Glomerular visceral epithelial cell (primary cell): ENCODE data around the gene TNFRSF1B.

Source experiments
- DNase-seq: peaks from one replicate; pipeline ENCODE4 v3.0.0-alpha.2; 2016; ENCODE audit errors: extremely low spot score

TNFRSF1B gene

GRCh38 chr1:12166834-12167492, at the start of gene TNFRSF1B:
TSS of gene TNFRSF1B (plus strand) at chr1:12166991. CDS start at chr1:12167092, 101 bp downstream.
- DNase-seq: peak; percentile 15

- DNase-seq: no peak
Observed at GRCh38 chr1:12121212-12122003, 45.4 kb upstream of the TNFRSF1B start.

GRCh38 chr1:12123172-12123571, 43.6 kb upstream of the TNFRSF1B start:
- DNase-seq: no peak

GRCh38 chr1:12124693-12125421, 41.9 kb upstream of the TNFRSF1B start:
- peak; percentile 65 for DNase-seq

- DNase-seq: no peak
Observed at GRCh38 chr1:12125422-12126355, 41.1 kb upstream of the TNFRSF1B start.

GRCh38 chr1:12126781-12127180, 40.0 kb upstream of the TNFRSF1B start:
- DNase-seq: no peak

- DNase-seq: no peak
Observed at GRCh38 chr1:12127206-12127810, 39.5 kb upstream of the TNFRSF1B start.

GRCh38 chr1:12128120-12128519, 38.7 kb upstream of the TNFRSF1B start:
- DNase-seq: no peak

- DNase-seq: no peak
Observed at GRCh38 chr1:12129624-12130023, 37.2 kb upstream of the TNFRSF1B start.

GRCh38 chr1:12130466-12131130, 36.2 kb upstream of the TNFRSF1B start:
- no peak for DNase-seq

GRCh38 chr1:12132078-12132477, 34.7 kb upstream of the TNFRSF1B start:
- DNase-seq: no peak

- DNase-seq: no peak
Observed at GRCh38 chr1:12134716-12135115, 32.1 kb upstream of the TNFRSF1B start.

- no peak for DNase-seq
Observed at GRCh38 chr1:12135612-12136011, 31.2 kb upstream of the TNFRSF1B start.

GRCh38 chr1:12136916-12137610, 29.7 kb upstream of the TNFRSF1B start:
- no peak for DNase-seq

GRCh38 chr1:12138196-12139168, 28.3 kb upstream of the TNFRSF1B start:
- DNase-seq: no peak

GRCh38 chr1:12140016-12140415, 26.8 kb upstream of the TNFRSF1B start:
- no peak for DNase-seq

GRCh38 chr1:12140515-12141162, 26.2 kb upstream of the TNFRSF1B start:
- DNase-seq: no peak
